K562 (cell line): ENCODE results near the gene ALX3. TPM values are rescaled to one million over a fixed set of nuclear protein-coding genes. Genes with fewer than 3 reads are reported as not detected.

Source experiments
- ATAC-seq: fragments of 200-7000 bp; cut with Tn5 transposase; 3 replicates; pipeline ENCODE4 v1.9.1; 2020; ENCODE audit warnings: moderate library complexity
- BruUV-seq: library from RNA; stranded (reverse); fragments of 400-500 nt; replicated peaks from 2 replicates; lab custom pipeline; 2021; lab: Mats Ljungman, UMichigan
- CTCF ChIA-PET: fragments of 300-600 bp; formaldehyde crosslinking; extraction: SDS; loops from one replicate; lab custom pipeline; 2021; ENCODE audit warnings: low intra/inter-chr PET ratio; lab: Yijun Ruan, JAX
- POLR2A ChIA-PET: fragments of 300-600, 350-650 bp; sonication (Branson Sonifier 250); formaldehyde crosslinking; extraction: SDS; loops from one replicate; lab custom pipeline; 2021; ENCODE audit warnings: antibody characterized with exemption, inconsistent platforms; lab: Yijun Ruan, JAX
- DNase-seq, 4 experiments: peaks; one replicate each; pipeline versions ENCODE4 v3.0.0 to v3.0.0-alpha.2; 2011 to 2018; ENCODE audit warnings: low spot score in 3 of 4, mixed read lengths in 3 of 4; ENCODE audit errors: extremely low read depth in 1 of 4
- FAIRE-seq: peaks from 2 replicates; lab custom pipeline; 2011; peaks lifted over from hg19 to GRCh38; lab: Jason Lieb, UNC
- H2AFZ ChIP-seq: 2 replicates; pipeline ENCODE4 v1.6.0; 2011; ENCODE audit warnings: low read depth, low read length, control low read depth, inconsistent platforms
- H3K27ac ChIP-seq: fragments of 200-600 bp; 3 replicates; pipeline ENCODE4 v1.8.0; 2011; ENCODE audit warnings: low read depth, mild to moderate bottlenecking, control low read depth, inconsistent platforms, low read length, moderate library complexity, mixed read lengths; ENCODE audit errors: extremely low read depth
- H3K27me3 ChIP-seq, 2 experiments: fragments of 300-600 bp in 1 of 2; 2 replicates in 1 of 2; 3 replicates in 1 of 2; pipeline versions ENCODE4 v1.6.0 to v1.8.0; 2011; ENCODE audit warnings: inconsistent platforms in 2 of 2, low read length in 2 of 2, mild to moderate bottlenecking in 1 of 2, mixed read lengths in 1 of 2, moderate library complexity in 1 of 2; ENCODE audit not compliant: control insufficient read depth in 2 of 2, insufficient read depth in 2 of 2
- H3K36me3 ChIP-seq: fragments of 300-600 bp; 3 replicates; pipeline ENCODE4 v1.8.0; 2011; ENCODE audit warnings: mild to moderate bottlenecking, low read length, inconsistent platforms; ENCODE audit not compliant: control insufficient read depth, insufficient read depth
- H3K4me1 ChIP-seq, 2 experiments: fragments of 200-600 bp in 1 of 2; replicated peaks in 1 of 2; 2 replicates in 1 of 2; 3 replicates in 1 of 2; pipeline versions ENCODE4 v1.5.1 to v1.8.0; 2011; ENCODE audit warnings: inconsistent platforms in 2 of 2, low read length in 2 of 2, mild to moderate bottlenecking in 1 of 2, mixed read lengths in 1 of 2, moderate library complexity in 1 of 2; ENCODE audit not compliant: control insufficient read depth in 2 of 2, insufficient read depth in 2 of 2
- H3K4me2 ChIP-seq: 2 replicates; pipeline ENCODE4 v1.6.1; 2011; ENCODE audit warnings: low read length, control low read depth, inconsistent platforms, mixed read lengths; ENCODE audit not compliant: insufficient read depth
- H3K4me3 ChIP-seq: fragments of 200-600 bp; sonication (generic), shearing (Covaris generic); 2 replicates; pipeline ENCODE4 v1.5.1; 2016; ENCODE audit warnings: control low read depth, inconsistent platforms
- H3K79me2 ChIP-seq: fragments of 200-600 bp; 3 replicates; pipeline ENCODE4 v1.8.0; 2011; ENCODE audit warnings: low read length, inconsistent platforms; ENCODE audit not compliant: control insufficient read depth, insufficient read depth
- H3K9ac ChIP-seq, 2 experiments: 2 replicates each; pipeline versions ENCODE4 v1.6.0 to v1.6.1; 2011; ENCODE audit warnings: low read depth in 2 of 2, low read length in 2 of 2, control low read depth in 1 of 2, inconsistent platforms in 1 of 2, mild to moderate bottlenecking in 1 of 2, mixed read lengths in 1 of 2; ENCODE audit not compliant: insufficient read depth in 1 of 2
- H3K9me1 ChIP-seq: one replicate; pipeline ENCODE4 v1.6.0; 2011; ENCODE audit warnings: inconsistent platforms, mild to moderate bottlenecking, low read length, moderate library complexity; ENCODE audit not compliant: control insufficient read depth, insufficient read depth
- H3K9me3 ChIP-seq: replicated peaks from 2 replicates; pipeline ENCODE4 v1.5.1; 2011; ENCODE audit warnings: low read depth, low read length, inconsistent platforms; ENCODE audit not compliant: control insufficient read depth, insufficient read depth
- H4K20me1 ChIP-seq: replicated peaks from 2 replicates; pipeline ENCODE4 v1.6.1; 2011; ENCODE audit warnings: low read length, inconsistent platforms, mixed read lengths; ENCODE audit not compliant: control insufficient read depth, insufficient read depth
- ARID2 ChIP-seq: fragments of 450-650 bp; IDR thresholded peaks from 2 replicates; pipeline ENCODE4 v1.6.1; 2017; ENCODE audit warnings: antibody characterized with exemption, mild to moderate bottlenecking
- CHAMP1 ChIP-seq: fragments of 450-650 bp; IDR thresholded peaks from 2 replicates; pipeline ENCODE4 v1.6.1; 2016; ENCODE audit warnings: mild to moderate bottlenecking
- ELF4 ChIP-seq: fragments of 450-650 bp; formaldehyde crosslinking; IDR thresholded peaks from 2 replicates; pipeline ENCODE4 v1.4.0; 2022; ENCODE audit warnings: missing genetic modification characterization
- ETV1 ChIP-seq: fragments of 450-650 bp; conservative IDR thresholded peaks from 2 replicates; pipeline ENCODE4 v1.6.1; 2016; ENCODE audit warnings: missing genetic modification characterization, control low read depth, low read depth, missing compliant biosample characterization
- MYNN ChIP-seq, 2 experiments: sonication (generic); formaldehyde crosslinking in 1 of 2; IDR thresholded peaks; 2 replicates each; pipeline versions ENCODE4 v1.5.0 to v1.6.1; 2016 to 2020; ENCODE audit warnings: antibody characterized with exemption in 1 of 2, missing genetic modification reagents in 1 of 2
- POLR2AphosphoS2 ChIP-seq: IDR thresholded peaks from 2 replicates; pipeline ENCODE4 v1.6.1; 2012; ENCODE audit warnings: low read length, improper control_type of control experiment
- TEAD1 ChIP-seq, 2 experiments: fragments of 450-650 bp in 1 of 2; sonication (generic) in 1 of 2; formaldehyde crosslinking; IDR thresholded peaks; 2 replicates each; pipeline versions ENCODE4 v1.4.0 to v1.8.0; 2020 to 2022; ENCODE audit warnings: mild to moderate bottlenecking in 2 of 2, missing genetic modification reagents in 1 of 2
- YBX1 ChIP-seq: fragments of 450-650 bp; IDR thresholded peaks from 2 replicates; pipeline ENCODE4 v1.7.1; 2016; ENCODE audit warnings: mild to moderate bottlenecking
- ZNF408 ChIP-seq: fragments of 250-450 bp; sonication (Bioruptor Pico); IDR thresholded peaks from 2 replicates; pipeline ENCODE4 v1.4.0; 2020; ENCODE audit warnings: low read depth, mild to moderate bottlenecking, moderate library complexity
- ZNF436 ChIP-seq: fragments of 250-450, 450-650 bp; sonication (Bioruptor Pico); formaldehyde crosslinking; IDR thresholded peaks from 2 replicates; pipeline ENCODE4 v1.7.0; 2020; ENCODE audit warnings: mild to moderate bottlenecking
- WGBS: fragments of 100-300 bp; shearing (Covaris generic); methylation state at CpG from one replicate; pipeline ENCODE4 v1.1.6; 2016; ENCODE audit warnings: low coverage, mixed read lengths; ENCODE audit not compliant: insufficient coverage; ENCODE audit errors: missing lambda C conversion rate; 5-methylcytosine and 5-hydroxymethylcytosine counted together
- in situ Hi-C: fragments of 300-500 bp; cut with MboI; formaldehyde crosslinking; loops from 4 replicates; pipeline ENCODE4 v1.15.0; 2018; ENCODE audit warnings: inconsistent platforms, mixed read lengths
- intact Hi-C: fragments of 100-400 bp; cut with micrococcal nuclease; formaldehyde crosslinking; loops from 2 replicates; pipeline ENCODE4 v1.14.2; 2022
- polyA plus RNA-seq, 8 experiments: library from polyadenylated mRNA; depleted of rRNA in 4 of 8; stranded (reverse) in 5 of 8; unstranded in 3 of 8; fragments of >200 nt; fragmentation: Nextera tagmentation in 2 of 8; fragmentation: Illumina TruSeq in 1 of 8; extraction: Ambion mirVana in 2 of 8; extraction: Trizol in 1 of 8; gene quantifications; 2 replicates each; pipeline versions ENCODE4 v1.2.1 to v1.2.3, GENCODE V29; 2011 to 2014; ENCODE audit warnings: inconsistent platforms in 1 of 8, missing spikeins in 1 of 8
- total RNA-seq, 7 experiments: library from RNA; depleted of rRNA in 6 of 7; stranded (reverse); fragments of >200 nt in 6 of 7; fragmentation: Illumina TruSeq in 2 of 7; extraction: Trizol in 2 of 7; gene quantifications; 2 replicates each; pipeline versions ENCODE4 v1.2.1 to v1.2.3, GENCODE V29; 2011 to 2021; ENCODE audit warnings: low replicate concordance in 1 of 7
- TF ChIP-seq, protein P1 (sequence below), 2 experiments: fragments of 450-650 bp in 1 of 2; sonication (generic) in 1 of 2; formaldehyde crosslinking in 1 of 2; IDR thresholded peaks; 2 replicates each; pipeline versions ENCODE4 v1.7.1 to v1.9.0; 2016 to 2022; ENCODE audit warnings: inconsistent platforms in 1 of 2, mild to moderate bottlenecking in 1 of 2, missing genetic modification reagents in 1 of 2

Gene ALX3
- total and polyA plus RNA-seq, 9 of the 15 experiments (the other 6 are each of a cell fraction or from before 2014, with no cell fraction given) = not detected

DNA sequence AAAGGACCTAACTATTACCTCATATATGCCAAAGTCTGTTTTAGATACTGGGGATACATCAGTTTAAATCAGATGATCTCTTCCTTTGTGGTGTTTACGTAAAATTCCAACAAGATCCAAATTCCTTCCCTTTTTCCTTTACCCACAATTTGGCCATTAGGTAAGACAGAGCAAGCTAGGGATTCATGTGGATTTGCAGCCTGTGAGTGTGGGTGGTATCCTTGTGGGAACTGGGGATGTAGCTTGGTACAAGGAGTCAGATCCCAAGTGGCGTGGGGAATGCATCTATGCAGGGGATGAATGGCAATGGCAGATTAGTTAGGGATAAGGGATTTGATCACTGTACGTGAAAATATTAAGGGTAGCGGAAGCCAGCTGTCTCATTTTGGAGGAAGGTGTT lies 45.9 kb downstream of the ALX3 start:
- ChIA-PET POLR2A (interaction anchor here (1.0 to 2.2 kb wide), 4 partner anchors 10 to 21 kb away, joined by 5 to 6 read pairs (median 5); partner anchors contain the start of gene STRIP1), CTCF (no interaction called here)
- DNase-seq (no peak), FAIRE-seq (peak; percentile 6), ATAC-seq (no peak)
- H2AFZ ChIP-seq = no peak overlapping the region
- H3K79me2 ChIP-seq = no peaks in the 10 kb centered on the region
- no peak overlapping the region for H3K27ac ChIP-seq
- peaks cover 46% of the 10 kb centered on the region for H3K36me3 ChIP-seq
- no TSS peak for BruUV-seq
- in situ Hi-C loops (no loop called here), intact Hi-C loops (loop anchor here (5.0 kb wide), 1 partner anchor 83 kb away; no protein-coding TSS in a partner anchor)
- H3K4me2 ChIP-seq = no peak overlapping the region
- 94% methylated on average over 4 of the region's 4 CpGs for WGBS
- no peak overlapping the region for H3K9ac ChIP-seq
- no peaks in the 10 kb centered on the region; a peak in 1 of 5 replicates for H3K4me1 ChIP-seq
- no peak overlapping the region for H3K4me3 ChIP-seq
- no peaks in the 10 kb centered on the region for H3K27me3 ChIP-seq
- H4K20me1 ChIP-seq = no peaks in the 10 kb centered on the region
- no peaks in the 10 kb centered on the region for H3K9me1 ChIP-seq
- H3K9me3 ChIP-seq = no peaks in the 10 kb centered on the region
- no peak for TF ChIP-seq CHAMP1
- no peak for TF ChIP-seq ARID2
- no peak for TF ChIP-seq ELF4 (CRISPR knock-in tag)
- TF ChIP-seq, protein P1, sequence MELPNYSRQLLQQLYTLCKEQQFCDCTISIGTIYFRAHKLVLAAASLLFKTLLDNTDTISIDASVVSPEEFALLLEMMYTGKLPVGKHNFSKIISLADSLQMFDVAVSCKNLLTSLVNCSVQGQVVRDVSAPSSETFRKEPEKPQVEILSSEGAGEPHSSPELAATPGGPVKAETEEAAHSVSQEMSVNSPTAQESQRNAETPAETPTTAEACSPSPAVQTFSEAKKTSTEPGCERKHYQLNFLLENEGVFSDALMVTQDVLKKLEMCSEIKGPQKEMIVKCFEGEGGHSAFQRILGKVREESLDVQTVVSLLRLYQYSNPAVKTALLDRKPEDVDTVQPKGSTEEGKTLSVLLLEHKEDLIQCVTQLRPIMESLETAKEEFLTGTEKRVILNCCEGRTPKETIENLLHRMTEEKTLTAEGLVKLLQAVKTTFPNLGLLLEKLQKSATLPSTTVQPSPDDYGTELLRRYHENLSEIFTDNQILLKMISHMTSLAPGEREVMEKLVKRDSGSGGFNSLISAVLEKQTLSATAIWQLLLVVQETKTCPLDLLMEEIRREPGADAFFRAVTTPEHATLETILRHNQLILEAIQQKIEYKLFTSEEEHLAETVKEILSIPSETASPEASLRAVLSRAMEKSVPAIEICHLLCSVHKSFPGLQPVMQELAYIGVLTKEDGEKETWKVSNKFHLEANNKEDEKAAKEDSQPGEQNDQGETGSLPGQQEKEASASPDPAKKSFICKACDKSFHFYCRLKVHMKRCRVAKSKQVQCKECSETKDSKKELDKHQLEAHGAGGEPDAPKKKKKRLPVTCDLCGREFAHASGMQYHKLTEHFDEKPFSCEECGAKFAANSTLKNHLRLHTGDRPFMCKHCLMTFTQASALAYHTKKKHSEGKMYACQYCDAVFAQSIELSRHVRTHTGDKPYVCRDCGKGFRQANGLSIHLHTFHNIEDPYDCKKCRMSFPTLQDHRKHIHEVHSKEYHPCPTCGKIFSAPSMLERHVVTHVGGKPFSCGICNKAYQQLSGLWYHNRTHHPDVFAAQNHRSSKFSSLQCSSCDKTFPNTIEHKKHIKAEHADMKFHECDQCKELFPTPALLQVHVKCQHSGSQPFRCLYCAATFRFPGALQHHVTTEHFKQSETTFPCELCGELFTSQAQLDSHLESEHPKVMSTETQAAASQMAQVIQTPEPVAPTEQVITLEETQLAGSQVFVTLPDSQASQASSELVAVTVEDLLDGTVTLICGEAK (IDR thresholded peaks at IDR 0.05) = no peak
- TF ChIP-seq, protein P1 (CRISPR knock-in tag; IDR thresholded peaks at IDR 0.05) = no peak
- no peak for TF ChIP-seq ZNF436 (CRISPR knock-in tag)
- no peak for TF ChIP-seq ZNF408 (CRISPR knock-in tag)
- TF ChIP-seq YBX1 = no peak
- no peak for TF ChIP-seq TEAD1 (CRISPR knock-in tag; IDR thresholded peaks at IDR 0.05)
- peak; percentile 92 for TF ChIP-seq POLR2AphosphoS2
- TF ChIP-seq ETV1 (tag) = no peak
- TF ChIP-seq MYNN (IDR thresholded peaks at IDR 0.05) = peak; percentile 71
- TF ChIP-seq MYNN (CRISPR knock-in tag; IDR thresholded peaks at IDR 0.05) = no peak
